ENCODE data around the gene C12orf57.

Gene C12orf57

DNA sequence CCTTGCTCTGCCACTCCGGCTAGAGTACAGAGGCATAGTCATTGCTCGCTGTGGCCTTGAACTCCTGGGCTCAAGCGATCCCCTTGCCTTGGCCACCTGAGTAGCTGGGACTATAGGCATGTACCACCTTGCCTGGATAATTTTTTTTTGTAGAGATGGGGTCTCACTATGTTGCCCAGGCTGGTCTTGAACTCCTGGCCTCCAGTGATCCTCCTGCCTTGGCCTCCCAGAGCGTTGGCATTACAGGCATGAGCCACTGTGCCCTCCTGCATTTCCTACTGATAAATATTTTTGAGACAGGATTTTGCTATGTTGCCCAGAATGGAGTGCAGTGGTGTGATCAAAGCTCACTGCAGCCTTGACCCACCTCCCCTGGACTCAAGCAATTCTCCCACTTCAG lies 36.3 kb downstream of the C12orf57 start:
- peaks cover 14% of the 10 kb centered on the region for H3F3A ChIP-seq (ENCODE audit: insufficient read depth, low read length)
- H3K79me2 ChIP-seq (ENCODE audit: low read length), result peaks cover 17% of the 10 kb centered on the region
- no peaks in the 10 kb centered on the region for H4K20me1 ChIP-seq (ENCODE audit: insufficient read depth, low read length)
- H3K27ac ChIP-seq (ENCODE audit: low read length), result no peak overlapping the region
- H3K4me1 ChIP-seq (ENCODE audit: low read length), result peaks cover 19% of the 10 kb centered on the region
- no peak overlapping the region for H2AFZ ChIP-seq (ENCODE audit: low read length)
- no peak overlapping the region for H3K9ac ChIP-seq (ENCODE audit: low read length)
- no peaks in the 10 kb centered on the region for H3K9me3 ChIP-seq (replicated peaks; ENCODE audit: insufficient read depth, low read length)
- H3K27me3 ChIP-seq (replicated peaks; ENCODE audit: insufficient read depth, low read length), result no peaks in the 10 kb centered on the region
- H3K9me2 ChIP-seq (replicated peaks; ENCODE audit: insufficient read depth, low read length), result no peaks in the 10 kb centered on the region
- H3K36me3 ChIP-seq (replicated peaks; ENCODE audit: insufficient read depth, low read length), result 0 out of 2 replicates have a peak, but pooled peaks cover 3% of the 10 kb centered on the region
- H3K4me2 ChIP-seq (ENCODE audit: low read depth, low read length), result no peak overlapping the region
- H3K4me3 ChIP-seq (ENCODE audit: low read length), result no peak overlapping the region
- no peak for TF ChIP-seq EZH2phosphoT487 (IDR thresholded peaks at IDR 0.05; ENCODE audit: low read length)
- TF ChIP-seq EZH2 (optimal IDR thresholded peaks at IDR 0.05; ENCODE audit: low read depth, low read length), result no peak
- no peak for TF ChIP-seq CTCF (IDR thresholded peaks at IDR 0.05; ENCODE audit: low read length)
- DNase-seq, result no peak

DNA sequence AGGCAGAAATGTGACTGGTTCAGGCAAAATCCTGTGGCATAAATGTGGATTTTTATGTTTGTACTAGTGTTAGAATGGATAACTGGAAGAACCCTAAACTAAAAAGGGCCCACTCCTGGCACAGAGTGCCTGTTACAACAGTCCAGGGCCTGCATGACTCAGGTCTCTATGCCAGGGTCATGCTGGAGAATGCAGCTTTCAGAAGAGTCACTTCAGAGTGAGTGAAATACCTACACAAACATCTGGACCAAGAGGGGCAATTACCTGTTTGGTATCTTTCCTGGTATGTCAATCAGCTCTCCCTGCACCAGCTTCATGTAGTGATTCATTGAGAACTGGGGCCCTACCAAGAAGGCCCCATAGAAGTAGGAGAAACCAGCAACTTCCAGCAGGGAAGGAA lies 36.9 kb downstream of the C12orf57 start:
- Histone ChIP-seq H3K4me2 (ENCODE audit: low read depth, low read length) (no peak overlapping the region), H3K9me3 (replicated peaks; ENCODE audit: insufficient read depth, low read length) (no peaks in the 10 kb centered on the region), H3K4me1 (ENCODE audit: low read length) (peaks cover 13% of the 10 kb centered on the region), H3K79me2 (ENCODE audit: low read length) (peaks cover 17% of the 10 kb centered on the region), H3K36me3 (replicated peaks; ENCODE audit: insufficient read depth, low read length) (0 out of 2 replicates have a peak, but pooled peaks cover 3% of the 10 kb centered on the region), H3K4me3 (ENCODE audit: low read length) (no peak overlapping the region), H3K27ac (ENCODE audit: low read length) (no peak overlapping the region), H3K9me2 (replicated peaks; ENCODE audit: insufficient read depth, low read length) (no peaks in the 10 kb centered on the region), H3K27me3 (replicated peaks; ENCODE audit: insufficient read depth, low read length) (no peaks in the 10 kb centered on the region), H3F3A (ENCODE audit: insufficient read depth, low read length) (peaks cover 8% of the 10 kb centered on the region), H2AFZ (ENCODE audit: low read length) (no peak overlapping the region), H4K20me1 (ENCODE audit: insufficient read depth, low read length) (no peaks in the 10 kb centered on the region), H3K9ac (ENCODE audit: low read length) (no peak overlapping the region)
- TF ChIP-seq EZH2 (optimal IDR thresholded peaks at IDR 0.05; ENCODE audit: low read depth, low read length) (no peak), CTCF (IDR thresholded peaks at IDR 0.05; ENCODE audit: low read length) (no peak), EZH2phosphoT487 (IDR thresholded peaks at IDR 0.05; ENCODE audit: low read length) (no peak)
- DNase-seq, result no peak

DNA sequence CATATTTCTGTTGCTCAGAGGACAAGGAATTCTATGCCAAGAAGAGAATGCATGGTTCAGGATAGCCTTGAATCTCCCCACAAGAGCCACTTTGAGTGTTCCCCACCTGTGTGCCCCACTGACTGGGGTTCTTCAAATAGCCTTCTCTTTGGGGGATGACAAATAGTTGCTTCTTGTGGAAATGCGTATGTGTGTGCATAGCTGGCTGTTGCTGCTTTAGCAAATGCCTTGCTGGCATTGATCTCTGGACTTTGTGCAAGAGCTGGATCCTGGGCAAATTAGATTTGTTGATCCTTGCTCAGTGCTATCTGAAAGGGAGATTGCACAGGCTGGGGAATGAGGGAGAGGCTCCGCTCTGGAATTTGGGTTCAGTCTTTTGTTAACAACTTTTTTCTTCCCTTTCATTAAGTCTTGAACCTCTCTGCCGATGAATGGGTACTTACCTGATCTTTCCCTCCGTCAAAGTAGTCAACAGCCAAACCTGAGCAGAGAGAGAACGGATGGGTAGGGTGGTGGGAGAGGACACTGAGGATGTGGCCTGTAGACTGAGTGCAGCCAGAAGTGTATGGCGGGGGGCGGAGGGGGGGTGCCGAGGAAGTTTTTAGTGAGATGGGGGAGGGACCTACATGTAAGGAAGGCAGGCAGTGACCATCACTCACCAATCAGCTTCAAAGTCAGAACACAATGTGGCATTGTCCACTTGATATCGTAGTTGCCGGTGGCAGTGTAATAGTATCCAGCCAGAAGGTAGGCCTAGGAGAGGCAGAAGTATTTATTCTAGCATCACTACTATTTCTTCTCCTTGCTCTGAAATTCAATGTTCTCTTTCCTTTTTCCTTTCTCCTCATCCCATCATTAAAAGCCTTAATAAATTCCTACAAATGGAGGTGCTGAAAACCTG lies 37.6 kb downstream of the C12orf57 start:
- no peak overlapping the region for H3K27ac ChIP-seq (ENCODE audit: low read length)
- H3F3A ChIP-seq (ENCODE audit: insufficient read depth, low read length), result peaks cover 3% of the 10 kb centered on the region; the same call in 1 of the 2 replicates
- no peaks in the 10 kb centered on the region for H4K20me1 ChIP-seq (ENCODE audit: insufficient read depth, low read length)
- no peaks in the 10 kb centered on the region for H3K27me3 ChIP-seq (replicated peaks; ENCODE audit: insufficient read depth, low read length)
- H3K4me2 ChIP-seq (ENCODE audit: low read depth, low read length), result no peak overlapping the region
- 0 out of 2 replicates have a peak, but pooled peaks cover 3% of the 10 kb centered on the region for H3K36me3 ChIP-seq (replicated peaks; ENCODE audit: insufficient read depth, low read length)
- TF ChIP-seq EZH2phosphoT487 (IDR thresholded peaks at IDR 0.05; ENCODE audit: low read length) (no peak), EZH2 (optimal IDR thresholded peaks at IDR 0.05; ENCODE audit: low read depth, low read length) (no peak), CTCF (IDR thresholded peaks at IDR 0.05; ENCODE audit: low read length) (no peak)
- no peaks in the 10 kb centered on the region for H3K9me3 ChIP-seq (replicated peaks; ENCODE audit: insufficient read depth, low read length)
- peaks cover 11% of the 10 kb centered on the region for H3K79me2 ChIP-seq (ENCODE audit: low read length)
- no peak overlapping the region for H2AFZ ChIP-seq (ENCODE audit: low read length)
- H3K9ac ChIP-seq (ENCODE audit: low read length), result no peak overlapping the region
- no peaks in the 10 kb centered on the region for H3K9me2 ChIP-seq (replicated peaks; ENCODE audit: insufficient read depth, low read length)
- peaks cover 8% of the 10 kb centered on the region; the same call in 1 of the 2 replicates for H3K4me1 ChIP-seq (ENCODE audit: low read length)
- H3K4me3 ChIP-seq (ENCODE audit: low read length), result no peak overlapping the region
- DNase-seq, result no peak
